ENCODE data around the gene NPPB. TPM values are rescaled to one million over a fixed set of nuclear protein-coding genes. Genes with fewer than 3 reads are reported as not detected.
"Not testable (repeated sequence)": the region's sequence is repeated elsewhere in the genome, so short reads cannot be mapped to it uniquely, and the experiment has no call there.

The NPPB gene
- total RNA-seq: not detected
- long read RNA-seq, donor 1: 0 reads
- long read RNA-seq, donor 2: 0 reads

GRCh38 chr1:11858613-11858967 lies at the start of gene NPPB:
Gene NPPB, minus strand, starts transcription at chr1:11858945. Its CDS starts 112 bp downstream, at chr1:11858833.
- ATAC-seq: no peak
- Histone ChIP-seq H3K9me3 (no peaks in the 10 kb centered on the region), H3K4me3 (no peak within 1 kb of the TSS), H3K36me3 (ENCODE audit: low read depth) (no peaks in the 10 kb centered on the region), H3K4me1 (ENCODE audit: low read depth) (no peaks in the 10 kb centered on the region)
- TF ChIP-seq, protein P1, sequence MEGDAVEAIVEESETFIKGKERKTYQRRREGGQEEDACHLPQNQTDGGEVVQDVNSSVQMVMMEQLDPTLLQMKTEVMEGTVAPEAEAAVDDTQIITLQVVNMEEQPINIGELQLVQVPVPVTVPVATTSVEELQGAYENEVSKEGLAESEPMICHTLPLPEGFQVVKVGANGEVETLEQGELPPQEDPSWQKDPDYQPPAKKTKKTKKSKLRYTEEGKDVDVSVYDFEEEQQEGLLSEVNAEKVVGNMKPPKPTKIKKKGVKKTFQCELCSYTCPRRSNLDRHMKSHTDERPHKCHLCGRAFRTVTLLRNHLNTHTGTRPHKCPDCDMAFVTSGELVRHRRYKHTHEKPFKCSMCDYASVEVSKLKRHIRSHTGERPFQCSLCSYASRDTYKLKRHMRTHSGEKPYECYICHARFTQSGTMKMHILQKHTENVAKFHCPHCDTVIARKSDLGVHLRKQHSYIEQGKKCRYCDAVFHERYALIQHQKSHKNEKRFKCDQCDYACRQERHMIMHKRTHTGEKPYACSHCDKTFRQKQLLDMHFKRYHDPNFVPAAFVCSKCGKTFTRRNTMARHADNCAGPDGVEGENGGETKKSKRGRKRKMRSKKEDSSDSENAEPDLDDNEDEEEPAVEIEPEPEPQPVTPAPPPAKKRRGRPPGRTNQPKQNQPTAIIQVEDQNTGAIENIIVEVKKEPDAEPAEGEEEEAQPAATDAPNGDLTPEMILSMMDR (IDR thresholded peaks at IDR 0.05): no peak
- DNase-seq: no peak
- intact Hi-C loops (cut with DNase I, micrococcal nuclease): no loop called here

DNA sequence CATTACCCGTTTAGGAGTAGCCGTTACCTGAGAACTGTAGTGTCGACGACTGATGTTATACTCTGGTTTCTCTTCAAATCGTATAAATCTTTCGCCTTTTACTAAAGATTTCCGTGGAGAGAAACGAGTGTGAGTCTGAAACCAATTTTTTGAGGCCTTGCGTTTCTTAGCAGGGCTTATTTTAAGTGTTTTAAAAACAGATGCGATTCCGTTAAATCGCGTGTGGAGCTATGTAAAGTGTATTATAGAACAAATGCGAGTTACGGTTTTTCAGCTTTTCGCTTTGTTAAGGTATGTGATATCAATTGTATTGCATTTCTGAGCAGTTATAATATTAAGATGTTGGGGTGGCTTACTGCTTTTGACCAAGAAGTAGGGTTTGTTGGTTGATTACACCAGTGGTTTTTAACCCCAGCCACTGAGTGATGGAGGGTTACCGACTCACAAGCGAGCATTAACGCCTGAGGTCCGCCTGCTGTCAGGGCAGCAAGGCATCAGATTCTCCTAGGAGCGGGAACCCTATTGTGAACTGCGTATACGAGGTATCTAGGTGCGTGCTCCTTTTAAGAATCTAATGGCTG lies 49.4 kb upstream of the NPPB start:
- TF ChIP-seq, protein P1 (IDR thresholded peaks at IDR 0.05): no peak
- DNase-seq (peak in 1 of 3 donors; percentile 57), ATAC-seq (peak; percentile 72)
- Histone ChIP-seq H3K4me3 (peak overlapping the region; percentile 31), H3K9me3 (no peaks in the 10 kb centered on the region), H3K36me3 (ENCODE audit: low read depth) (no peaks in the 10 kb centered on the region), H3K4me1 (ENCODE audit: low read depth) (peaks cover 5% of the 10 kb centered on the region)
- intact Hi-C loops (cut with DNase I, micrococcal nuclease): no loop called here

DNA sequence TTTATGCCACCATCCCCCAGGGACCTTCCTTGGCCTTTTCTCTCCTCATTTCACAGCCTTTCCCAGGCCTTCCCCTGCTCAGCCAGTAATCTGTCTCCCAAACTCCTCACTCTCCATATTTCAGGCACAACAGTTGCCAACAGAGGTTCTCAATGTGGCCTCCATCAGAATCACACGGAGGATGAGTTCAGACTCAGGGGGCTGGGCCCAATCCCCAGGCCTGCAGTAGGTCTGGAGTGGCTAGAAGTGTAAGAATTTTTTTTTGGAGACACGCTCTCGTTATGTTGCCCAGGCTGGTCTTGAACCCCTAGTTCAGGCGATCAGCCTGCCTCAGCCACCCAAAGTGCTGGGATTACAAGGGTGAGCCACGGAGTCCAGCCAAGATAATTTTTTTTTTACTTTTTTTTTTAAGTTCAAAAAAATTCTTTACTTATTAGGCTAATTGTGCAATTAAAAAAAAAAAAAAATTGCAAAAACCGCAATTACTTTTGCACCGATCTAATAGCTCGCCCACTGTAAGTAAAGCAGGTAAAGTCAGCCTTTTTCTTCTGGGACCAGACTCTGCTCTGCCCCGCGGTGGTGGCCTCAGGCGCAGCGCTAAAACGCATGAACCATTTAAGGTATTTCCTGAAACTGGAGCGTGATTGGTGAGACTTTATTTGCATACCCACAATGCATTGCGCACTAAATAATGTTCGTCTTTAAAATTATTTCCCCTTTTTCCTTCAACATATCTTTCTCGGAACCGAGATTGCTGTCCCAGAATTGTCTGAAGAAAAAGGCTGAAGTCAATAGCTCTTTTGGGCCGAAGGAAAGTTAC lies 48.7 kb upstream of the NPPB start:
- H3K36me3 ChIP-seq (ENCODE audit: low read depth): no peaks in the 10 kb centered on the region
- H3K4me1 ChIP-seq (ENCODE audit: low read depth): peaks cover 5% of the 10 kb centered on the region
- TF ChIP-seq, protein P1 (IDR thresholded peaks at IDR 0.05): peak; percentile 73
- peak; percentile 94 to 95 (median 94) for DNase-seq
- no peak overlapping the region for H3K4me3 ChIP-seq
- intact Hi-C loops (cut with DNase I, micrococcal nuclease): no loop called here
- H3K9me3 ChIP-seq: no peaks in the 10 kb centered on the region
- ATAC-seq: peak; percentile 85

DNA sequence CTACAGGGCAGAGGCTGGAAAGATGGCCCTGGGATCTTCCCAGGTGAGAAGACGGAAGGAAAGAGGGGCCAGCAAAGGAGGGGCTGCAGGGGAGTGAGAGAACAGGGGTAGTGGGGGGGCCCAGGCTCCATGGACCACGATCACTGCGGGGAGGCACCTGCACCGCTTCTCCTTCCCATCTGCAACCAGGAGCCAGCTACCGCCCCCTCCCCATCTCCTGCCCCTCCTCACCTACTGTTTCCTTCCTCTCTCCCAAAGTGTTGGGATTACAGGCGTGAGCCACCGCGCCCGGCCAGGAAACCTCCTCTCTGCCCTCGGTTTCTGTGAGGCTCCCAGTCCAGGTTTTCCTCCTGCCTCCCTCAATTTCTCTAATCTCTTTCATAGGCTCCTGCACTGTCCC lies 48.1 kb upstream of the NPPB start:
- Histone ChIP-seq H3K9me3 (no peaks in the 10 kb centered on the region), H3K36me3 (ENCODE audit: low read depth) (no peaks in the 10 kb centered on the region), H3K4me1 (ENCODE audit: low read depth) (peaks cover 5% of the 10 kb centered on the region), H3K4me3 (no peak overlapping the region)
- ATAC-seq: no peak
- TF ChIP-seq, protein P1 (IDR thresholded peaks at IDR 0.05): no peak
- no peak for DNase-seq
- intact Hi-C loops (cut with DNase I, micrococcal nuclease): no loop called here

- TF ChIP-seq, protein P1 (IDR thresholded peaks at IDR 0.05): no peak
- Histone ChIP-seq H3K36me3 (ENCODE audit: low read depth) (no peaks in the 10 kb centered on the region), H3K4me1 (ENCODE audit: low read depth) (peaks cover 2% of the 10 kb centered on the region), H3K4me3 (no peak overlapping the region), H3K9me3 (no peaks in the 10 kb centered on the region)
- intact Hi-C loops (cut with DNase I, micrococcal nuclease): no loop called here
- DNase-seq (no peak), ATAC-seq (no peak)
These were observed 46.2 kb upstream of the NPPB start for GRCh38 chr1:11904978-11905377.

DNA sequence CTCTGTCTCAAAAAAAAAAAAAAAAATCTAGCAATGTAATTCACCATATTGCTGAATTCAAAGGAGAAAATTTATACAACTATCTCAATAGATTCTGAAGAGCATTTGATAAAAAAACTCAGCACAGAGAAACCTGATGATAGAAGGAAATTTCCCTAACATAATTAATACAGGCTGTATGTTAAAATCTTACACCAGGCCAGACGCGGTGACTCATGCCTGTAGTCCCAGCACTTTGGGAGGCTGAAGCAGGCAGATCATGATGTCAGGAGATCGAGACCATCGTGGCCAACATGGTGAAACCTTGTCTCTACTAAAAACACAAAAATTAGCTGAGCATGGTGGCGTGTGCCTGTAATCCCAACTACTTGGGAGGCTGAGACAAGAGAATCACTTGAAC lies 45.4 kb upstream of the NPPB start:
- H3K4me1 ChIP-seq (ENCODE audit: low read depth); DNase-seq; H3K9me3 ChIP-seq; ATAC-seq; H3K4me3 ChIP-seq; H3K36me3 ChIP-seq (ENCODE audit: low read depth); intact Hi-C loops (cut with DNase I, micrococcal nuclease): not testable (repeated sequence)
